ENCODE results near the gene MED12L.

GRCh38 chr3:151159806-151160205, 74.3 kb downstream of the MED12L start:
- no peak for TF ChIP-seq EP300 (IDR thresholded peaks at IDR 0.05)
- TF ChIP-seq CTCF (IDR thresholded peaks at IDR 0.05), result no peak
- TF ChIP-seq POLR2AphosphoS5 (IDR thresholded peaks at IDR 0.05), result no peak
